ENCODE results near the gene LBHD1.

LBHD1 gene

GRCh38 chr11:62613291-62613778 lies 58.7 kb downstream of the LBHD1 start:
- no peak for DNase-seq

Data from T-helper 9 cell (primary cell).